GM13977 (cell line): ENCODE results near the gene HES2.
"Not testable (repeated sequence)": the region's sequence is repeated elsewhere in the genome, so short reads cannot be mapped to it uniquely, and the experiment has no call there.

ENCODE experiments used
- DNase-seq: peaks from one replicate; pipeline ENCODE4 v3.0.0; 2012; ENCODE audit warnings: low spot score
- in situ Hi-C: fragments of 300-500 bp; cut with MboI; formaldehyde crosslinking; loops from one replicate; pipeline ENCODE4 v1.12.0; 2022; ENCODE audit warnings: low sequenced_read_pairs, low pct_unique_long_range_greater_than_20kb, mixed read lengths, inconsistent platforms; ENCODE audit not compliant: unreplicated experiment
- TF ChIP-seq, protein P1 (sequence below): IDR thresholded peaks from 2 replicates; pipeline ENCODE4 v1.5.1; 2012; ENCODE audit warnings: mild to moderate bottlenecking, control low read depth; ENCODE audit not compliant: insufficient read depth; ENCODE audit errors: extremely low read depth, missing control alignments

HES2 gene

DNA sequence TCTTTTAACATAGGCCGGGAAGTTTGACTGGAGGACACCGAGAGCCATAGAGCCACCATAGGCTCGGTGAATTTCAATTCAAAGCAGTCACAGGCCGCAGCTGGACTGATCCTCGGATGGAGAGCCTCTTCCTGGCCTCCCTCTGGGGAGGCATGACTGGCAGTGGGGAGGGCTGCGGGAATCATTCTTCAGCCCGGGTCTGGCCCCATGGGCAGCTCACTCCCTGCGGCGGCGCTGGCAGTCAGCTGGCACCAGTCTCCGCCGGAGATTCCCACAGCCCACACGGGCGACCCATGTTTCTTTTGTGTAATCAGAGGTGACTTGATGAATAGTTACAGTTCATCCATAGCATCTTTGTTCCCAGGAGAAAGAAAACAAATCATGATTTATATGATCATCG lies 15.4 kb upstream of the HES2 start:
- TF ChIP-seq, protein P1, sequence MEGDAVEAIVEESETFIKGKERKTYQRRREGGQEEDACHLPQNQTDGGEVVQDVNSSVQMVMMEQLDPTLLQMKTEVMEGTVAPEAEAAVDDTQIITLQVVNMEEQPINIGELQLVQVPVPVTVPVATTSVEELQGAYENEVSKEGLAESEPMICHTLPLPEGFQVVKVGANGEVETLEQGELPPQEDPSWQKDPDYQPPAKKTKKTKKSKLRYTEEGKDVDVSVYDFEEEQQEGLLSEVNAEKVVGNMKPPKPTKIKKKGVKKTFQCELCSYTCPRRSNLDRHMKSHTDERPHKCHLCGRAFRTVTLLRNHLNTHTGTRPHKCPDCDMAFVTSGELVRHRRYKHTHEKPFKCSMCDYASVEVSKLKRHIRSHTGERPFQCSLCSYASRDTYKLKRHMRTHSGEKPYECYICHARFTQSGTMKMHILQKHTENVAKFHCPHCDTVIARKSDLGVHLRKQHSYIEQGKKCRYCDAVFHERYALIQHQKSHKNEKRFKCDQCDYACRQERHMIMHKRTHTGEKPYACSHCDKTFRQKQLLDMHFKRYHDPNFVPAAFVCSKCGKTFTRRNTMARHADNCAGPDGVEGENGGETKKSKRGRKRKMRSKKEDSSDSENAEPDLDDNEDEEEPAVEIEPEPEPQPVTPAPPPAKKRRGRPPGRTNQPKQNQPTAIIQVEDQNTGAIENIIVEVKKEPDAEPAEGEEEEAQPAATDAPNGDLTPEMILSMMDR: no peak
- in situ Hi-C loops: no loop called here
- no peak for DNase-seq

DNA sequence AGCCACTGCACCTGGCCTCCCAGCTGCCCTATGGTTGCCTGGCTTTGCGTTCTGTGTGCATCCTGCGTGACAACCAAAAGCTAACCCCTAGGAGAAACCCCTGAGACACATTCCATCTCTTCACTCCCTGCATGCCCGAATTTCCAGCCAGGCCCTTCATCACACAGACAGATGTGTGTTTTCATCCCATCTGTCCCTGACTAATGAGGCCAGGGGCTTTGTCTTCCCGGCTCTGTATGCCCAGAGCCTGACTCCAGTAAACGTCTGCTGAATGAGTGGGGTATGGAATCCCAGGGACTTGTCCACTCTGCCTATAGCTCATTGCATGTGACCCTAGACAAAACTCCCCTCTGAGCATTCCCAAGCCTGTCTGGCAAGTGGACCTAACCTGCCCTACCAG lies 14.5 kb upstream of the HES2 start:
- TF ChIP-seq, protein P1: no peak
- in situ Hi-C loops: no loop called here
- DNase-seq: no peak

DNA sequence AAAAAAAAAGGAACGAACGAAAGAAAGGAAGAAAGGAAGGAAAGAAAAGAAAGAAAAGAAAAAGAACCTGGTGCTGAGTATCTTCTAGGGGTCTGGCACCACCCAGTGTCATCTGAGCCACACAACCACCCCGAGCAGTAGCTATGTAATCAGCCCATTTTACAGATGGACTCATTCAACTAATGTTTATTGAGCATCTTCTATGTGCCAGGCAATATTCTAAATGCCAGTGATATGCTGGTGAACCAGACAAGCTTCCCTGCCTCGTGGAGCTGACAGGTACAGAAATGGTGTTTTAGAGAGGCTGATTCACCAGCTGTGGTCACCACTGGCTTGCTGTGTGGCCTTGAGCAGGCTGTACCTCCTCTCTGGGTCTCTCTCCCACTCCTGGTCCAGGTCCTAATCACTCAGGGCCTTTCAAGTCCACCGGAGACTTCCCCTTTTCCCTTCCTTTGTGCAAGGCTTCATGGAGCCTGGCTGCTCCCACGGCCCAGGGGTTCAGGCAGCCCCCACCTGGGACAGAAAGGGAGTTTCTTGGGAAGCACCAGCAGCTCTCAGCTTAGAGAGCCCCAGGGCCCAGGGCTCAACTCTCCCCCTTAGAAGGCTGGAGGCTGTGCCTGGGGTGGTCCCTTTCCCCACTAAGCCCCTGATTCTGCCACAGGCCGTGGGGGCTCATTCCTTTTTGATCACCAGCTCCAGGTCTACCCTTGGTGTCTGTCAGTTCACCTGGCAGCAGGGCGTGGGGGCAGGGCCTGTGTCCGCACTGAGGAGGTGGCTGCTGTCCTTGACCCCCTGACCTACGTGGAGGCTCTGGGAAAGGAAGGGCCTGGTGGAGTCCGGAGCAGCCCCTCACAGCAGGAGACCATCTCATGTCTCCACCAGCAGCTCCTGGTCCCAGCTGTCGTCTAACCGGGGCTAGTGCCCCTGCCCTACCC lies 12.2 kb upstream of the HES2 start:
- DNase-seq, in situ Hi-C loops: not testable (repeated sequence)

GRCh38 chr1:6429660-6430411 lies 10.1 kb upstream of the HES2 start:
- in situ Hi-C loops, DNase-seq: not testable (repeated sequence)

DNA sequence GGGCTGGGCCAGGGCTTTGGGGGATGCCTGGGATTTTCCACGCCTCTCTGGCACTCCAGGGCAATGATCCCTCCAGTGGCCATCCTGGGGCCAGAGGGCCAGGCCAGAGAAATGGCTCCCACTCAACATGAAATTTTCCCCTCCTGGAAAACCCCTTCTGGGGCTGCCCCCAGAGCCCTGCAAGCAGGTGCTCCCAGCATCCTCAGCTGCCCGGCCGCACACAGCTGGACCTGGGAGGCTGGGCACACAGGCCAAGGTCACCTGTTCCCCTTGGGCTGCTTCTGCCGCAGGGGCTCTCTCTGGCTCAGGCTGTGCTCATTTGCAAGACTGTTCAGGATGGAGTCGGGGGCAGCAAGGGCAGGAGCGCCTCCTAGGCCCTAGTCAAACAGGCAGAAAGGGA lies 8.7 kb upstream of the HES2 start:
- in situ Hi-C loops, DNase-seq: not testable (repeated sequence)

GRCh38 chr1:6427441-6428390 lies 8.0 kb upstream of the HES2 start:
- TF ChIP-seq, protein P1: no peak
- DNase-seq: no peak
- in situ Hi-C loops: no loop called here

DNA sequence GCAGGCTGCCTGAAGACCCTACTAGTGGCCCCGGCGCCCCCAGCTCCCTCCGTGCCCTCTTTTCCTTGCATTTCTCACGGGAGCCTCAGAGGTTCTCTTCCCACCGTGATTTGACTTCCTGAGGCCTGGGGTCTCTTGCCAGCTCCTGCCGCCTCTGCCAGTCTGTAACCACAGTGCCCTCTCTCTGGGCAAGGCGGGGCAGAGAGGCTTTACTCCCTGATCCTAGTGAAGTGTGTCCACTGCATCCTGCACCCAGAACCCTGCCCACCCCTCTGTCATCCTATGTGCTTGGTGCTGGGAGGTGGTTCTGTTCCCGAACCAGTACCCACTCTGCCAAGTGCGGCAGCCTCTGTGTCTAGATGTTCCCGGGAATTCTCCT lies 7.2 kb upstream of the HES2 start:
- in situ Hi-C loops: no loop called here
- DNase-seq: peak; percentile 20
- TF ChIP-seq, protein P1: no peak
